Retina (tissue), 1 donor: ENCODE data around the gene PCNT.
A peak's percentile ranks its signal among the peaks of the same experiment; 100 is the strongest.
"Not testable (repeated sequence)": the region's sequence is repeated elsewhere in the genome, so short reads cannot be mapped to it uniquely, and the experiment has no call there.

Experiments used
- DNase-seq: peaks from one replicate; pipeline ENCODE4 v3.0.0-alpha.2; 2016

The PCNT gene

DNA sequence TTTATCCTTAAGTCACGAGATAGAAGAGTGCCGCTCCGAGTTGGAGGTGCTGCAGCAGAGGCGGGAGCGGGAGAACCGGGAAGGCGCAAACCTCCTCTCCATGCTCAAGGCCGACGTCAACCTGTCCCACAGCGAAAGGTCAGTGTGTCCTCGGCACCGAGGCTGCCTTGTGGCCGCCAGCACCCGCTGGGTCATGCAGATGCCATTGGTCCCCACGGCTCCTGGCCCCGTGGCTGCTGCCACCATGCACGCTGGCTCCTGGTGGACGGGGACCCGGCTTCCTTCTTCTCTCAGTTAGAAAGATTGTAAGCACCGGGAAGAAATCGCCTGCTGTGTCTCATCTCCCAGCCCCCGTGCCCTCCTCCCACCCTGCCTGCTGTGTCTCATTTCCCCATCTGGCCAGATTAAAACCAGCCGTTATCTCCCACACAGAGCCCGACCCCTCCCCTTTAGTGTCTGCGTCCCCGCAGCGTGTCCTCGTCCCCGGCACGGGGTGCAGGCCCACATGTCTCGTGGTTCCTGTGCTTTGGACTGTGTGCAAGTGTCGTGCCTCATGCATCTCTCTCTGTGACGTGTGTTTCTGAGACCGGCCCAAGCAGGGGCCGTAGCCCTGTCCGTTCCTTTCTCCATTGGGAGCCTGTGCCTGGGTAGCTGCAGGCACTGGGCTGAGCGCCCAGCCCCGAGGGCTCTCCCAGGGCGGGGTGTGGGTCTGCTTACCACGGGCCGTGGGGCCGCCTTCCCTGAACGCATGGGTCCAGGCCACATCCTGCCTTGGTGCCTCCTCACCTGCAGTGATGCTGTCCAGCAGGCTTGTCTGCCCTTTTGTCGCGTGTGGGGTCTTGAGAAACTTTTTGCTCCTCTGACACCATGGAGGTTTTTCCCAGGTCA, 62.1 kb downstream of the PCNT start:
- peak; percentile 32 for DNase-seq

DNA sequence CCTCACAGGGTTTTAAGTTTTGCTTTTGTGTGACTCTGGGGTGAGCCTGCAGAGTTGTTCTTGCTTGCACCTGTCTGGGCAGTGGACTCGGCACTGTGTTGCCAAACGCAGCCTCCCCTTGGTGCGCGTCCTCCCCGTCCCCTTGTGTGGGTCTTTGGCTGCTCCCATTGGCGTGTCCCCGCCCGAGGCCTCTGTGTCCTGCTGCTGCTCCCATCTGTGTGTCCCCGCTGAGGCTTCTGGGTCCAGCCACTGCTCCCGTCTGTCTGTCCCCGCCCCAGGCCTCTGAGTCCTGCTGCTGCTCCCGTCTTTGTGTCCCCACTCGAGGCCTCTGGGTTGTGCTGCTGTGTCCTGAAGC, 62.8 kb downstream of the PCNT start:
- no peak for DNase-seq

DNA sequence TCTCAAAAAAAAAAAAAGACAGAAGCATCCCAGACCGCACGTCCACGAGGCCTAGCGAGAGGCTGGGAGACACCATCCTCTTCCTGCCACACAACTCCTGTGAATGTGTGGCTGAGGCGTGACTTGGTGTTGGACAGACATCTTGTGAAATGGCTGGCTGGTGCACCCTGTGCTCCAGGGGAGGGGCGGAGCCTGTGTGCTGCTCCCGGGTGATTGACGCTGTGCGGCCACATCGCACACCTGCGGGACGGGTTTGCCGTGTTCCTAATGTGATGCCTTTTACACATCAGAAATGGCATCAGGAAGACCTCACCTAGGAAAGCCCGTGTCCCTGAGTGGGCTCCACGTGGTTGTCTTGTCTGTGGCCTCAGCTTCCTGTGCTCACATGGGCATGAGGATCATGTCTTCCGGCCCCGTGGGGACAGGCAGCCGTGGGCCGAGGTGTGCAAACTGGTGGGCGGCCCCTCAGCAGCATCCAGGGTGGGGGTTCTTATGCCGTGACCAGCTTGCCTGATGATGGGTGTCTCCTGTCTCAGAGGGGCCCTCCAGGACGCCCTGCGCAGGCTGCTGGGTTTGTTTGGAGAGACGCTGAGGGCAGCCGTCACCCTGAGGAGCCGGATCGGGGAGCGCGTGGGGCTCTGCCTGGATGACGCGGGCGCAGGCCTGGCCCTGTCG, 64.4 kb downstream of the PCNT start:
- DNase-seq: no peak

DNA sequence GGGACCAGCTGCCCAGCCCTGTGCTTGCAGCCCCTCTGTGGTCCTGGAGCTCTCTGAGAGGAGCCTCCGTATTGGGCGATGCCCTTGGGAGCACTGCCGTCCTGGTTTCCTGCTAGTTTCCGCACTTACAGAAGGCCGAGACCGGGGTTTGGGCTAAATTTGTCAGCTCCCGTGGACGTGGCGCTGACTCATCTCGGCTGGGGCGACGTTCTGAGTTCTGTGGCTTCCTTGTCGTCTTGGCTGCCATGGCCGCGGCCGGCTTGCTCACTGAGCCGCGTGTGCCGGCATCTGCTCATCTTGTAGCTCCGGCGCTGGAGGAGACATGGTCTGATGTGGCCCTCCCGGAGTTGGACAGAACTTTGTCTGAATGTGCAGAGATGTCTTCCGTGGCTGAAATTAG, 64.9 kb downstream of the PCNT start:
- no peak for DNase-seq

DNA sequence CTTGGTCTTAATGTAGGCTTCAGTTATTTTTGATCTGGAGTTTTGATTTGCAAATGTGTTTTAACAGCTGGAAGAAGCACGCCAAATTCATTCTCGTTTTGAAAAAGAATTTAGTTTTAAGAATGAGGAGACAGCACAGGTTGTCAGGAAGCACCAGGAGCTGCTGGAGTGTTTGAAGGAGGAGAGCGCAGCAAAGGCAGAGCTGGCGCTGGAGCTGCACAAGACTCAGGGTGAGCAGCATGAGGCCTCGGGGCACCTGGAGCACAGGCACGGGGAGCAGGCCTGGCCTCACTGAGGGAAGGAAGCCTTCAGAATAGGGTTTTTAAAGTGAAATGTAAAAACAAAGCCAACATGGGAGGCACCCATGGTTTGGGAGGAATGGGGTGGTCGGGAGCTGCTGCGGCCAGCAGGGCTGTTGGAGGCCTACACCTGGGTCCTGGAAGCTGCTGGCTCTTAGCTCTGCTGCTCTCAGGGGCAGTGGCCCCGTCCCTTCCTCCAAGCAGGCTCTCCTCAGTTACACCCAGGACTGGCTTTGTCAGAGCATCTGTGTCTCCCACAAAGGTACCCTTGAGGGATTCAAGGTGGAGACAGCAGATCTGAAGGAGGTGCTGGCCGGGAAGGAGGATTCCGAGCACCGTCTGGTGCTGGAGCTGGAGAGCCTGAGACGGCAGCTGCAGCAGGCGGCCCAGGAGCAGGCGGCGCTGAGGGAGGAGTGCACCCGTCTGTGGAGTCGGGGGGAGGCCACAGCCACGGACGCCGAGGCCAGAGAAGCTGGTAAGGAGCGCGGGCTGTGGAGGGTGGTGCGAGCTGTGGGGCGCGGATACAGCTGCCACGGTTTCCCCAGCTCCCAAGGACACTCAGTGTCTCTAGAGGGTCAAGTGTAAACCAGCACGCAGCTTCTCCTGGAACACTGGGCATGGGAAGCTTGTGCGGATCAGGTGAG, 66.9 kb downstream of the PCNT start:
- no peak for DNase-seq

DNA sequence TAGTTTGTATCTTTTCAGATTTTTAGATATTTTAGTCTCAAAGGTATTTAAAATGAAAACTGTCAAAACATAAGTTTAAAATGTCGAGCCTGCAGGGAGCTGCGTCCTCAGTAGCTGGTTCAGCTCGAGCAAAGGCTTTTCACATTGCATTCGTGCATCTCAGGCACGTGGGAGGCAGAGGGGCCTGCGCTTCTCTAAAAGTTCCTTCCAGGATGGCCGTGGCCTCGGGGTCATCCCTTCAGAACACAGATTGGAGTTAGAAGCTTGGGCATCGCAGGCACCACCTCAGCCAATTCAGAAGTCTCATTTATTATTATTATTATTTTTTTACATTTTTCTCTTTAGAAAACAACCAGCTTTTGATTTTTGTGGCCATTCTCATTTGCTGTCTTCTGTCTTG, 67.8 kb downstream of the PCNT start:
- DNase-seq: no peak

DNA sequence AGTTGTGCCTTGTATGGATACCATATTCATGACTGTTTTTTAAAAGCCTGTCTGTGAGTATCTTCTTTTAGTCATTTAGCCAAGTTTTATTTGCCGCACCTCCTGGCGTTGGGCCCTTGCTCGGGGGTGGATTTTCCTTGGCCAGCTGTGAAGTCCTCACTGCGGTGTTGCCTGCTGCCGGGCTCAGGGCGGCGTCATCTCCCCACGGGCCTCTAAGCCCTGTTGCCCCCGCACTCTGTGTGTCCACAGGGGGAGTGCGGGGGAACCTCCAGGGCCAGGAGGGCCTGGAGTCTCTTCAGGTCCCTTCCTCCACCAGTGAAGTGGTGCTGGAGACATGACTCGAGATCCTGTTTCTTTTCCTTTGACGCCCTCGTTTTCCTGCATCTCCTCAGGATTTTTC, 69.0 kb downstream of the PCNT start:
- no peak for DNase-seq

DNA sequence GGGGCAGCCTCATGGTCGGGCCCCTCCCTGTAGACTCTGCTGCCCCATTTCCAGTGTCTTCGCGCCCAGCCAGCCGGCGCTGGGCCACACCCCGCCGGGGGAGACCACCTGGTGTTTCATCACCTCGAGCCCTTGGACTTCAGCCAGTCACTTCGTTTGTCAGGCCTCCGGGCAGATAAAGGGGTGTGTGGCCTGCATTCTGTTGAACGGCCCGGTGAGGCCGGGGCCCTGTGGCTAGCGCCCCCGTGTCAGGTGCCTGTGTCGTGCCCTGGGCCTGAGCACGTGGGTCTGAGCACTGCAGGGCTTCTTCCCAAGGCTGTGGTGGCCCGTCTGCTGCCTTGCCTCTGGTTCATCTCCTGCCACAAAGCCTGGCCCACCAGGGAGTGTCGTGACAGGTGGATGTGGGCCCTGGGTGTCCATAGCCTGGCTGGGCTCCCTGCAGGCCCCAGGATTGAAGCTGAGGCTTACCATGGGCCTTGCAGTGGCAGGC, 69.5 kb downstream of the PCNT start:
- DNase-seq: peak; percentile 18

DNA sequence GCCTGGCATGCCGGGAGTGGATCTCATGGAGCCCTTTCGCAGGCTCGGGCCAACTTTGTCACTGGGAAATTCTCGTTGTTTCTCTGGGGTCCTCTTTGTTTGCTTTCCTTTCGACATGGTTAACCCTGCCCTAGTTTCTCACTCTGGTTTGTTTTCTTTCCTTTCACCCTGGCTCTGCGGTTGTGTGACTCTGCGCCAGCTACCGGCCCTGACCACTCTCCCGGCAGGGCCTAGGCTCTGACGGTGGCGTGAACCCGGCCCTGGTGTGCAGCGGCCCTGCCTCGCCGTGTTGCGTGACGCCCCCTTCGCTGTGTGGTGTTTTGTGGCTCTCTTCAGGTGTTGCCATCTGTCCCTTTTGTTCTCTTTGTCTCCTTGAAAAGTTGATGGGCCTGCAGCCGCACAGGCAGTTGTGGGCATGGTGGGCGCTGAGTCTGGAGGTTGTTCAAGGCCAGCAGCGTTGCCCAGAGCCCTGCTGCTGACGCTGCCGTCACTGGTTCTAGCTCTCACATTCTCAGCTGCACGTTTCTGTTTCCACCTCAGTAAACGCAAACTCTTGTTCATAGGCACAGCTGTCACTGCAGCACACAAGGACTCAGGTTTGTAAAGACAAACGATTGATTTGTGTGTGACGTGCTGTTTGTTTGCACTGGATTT, 70.1 kb downstream of the PCNT start:
- DNase-seq: peak; percentile 77

DNA sequence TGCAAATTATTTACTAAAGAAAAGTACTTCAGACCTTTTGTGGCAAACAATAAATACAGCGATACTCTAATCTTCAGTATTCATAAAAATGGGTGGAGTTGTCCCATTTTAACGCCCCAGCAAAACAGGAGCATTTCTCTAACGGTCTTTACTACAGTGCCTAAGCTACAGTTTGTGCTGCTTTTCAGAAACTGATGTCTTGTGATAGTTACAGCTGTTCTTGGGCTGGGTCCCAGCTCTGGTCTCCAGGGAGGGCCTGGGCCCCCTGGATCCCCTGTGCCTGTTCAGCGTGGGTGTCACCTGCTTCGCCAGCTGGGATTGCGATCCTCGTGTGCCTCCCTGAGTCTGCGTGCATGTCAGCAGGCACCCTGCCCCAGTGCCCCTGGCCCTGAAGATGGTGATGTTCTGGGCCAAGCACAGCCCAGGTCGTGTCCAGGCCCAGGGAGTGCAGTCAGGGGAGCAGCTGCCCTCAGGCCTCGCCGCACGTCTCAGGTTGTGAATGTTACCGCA, 70.7 kb downstream of the PCNT start:
- peak; percentile 59 for DNase-seq

DNA sequence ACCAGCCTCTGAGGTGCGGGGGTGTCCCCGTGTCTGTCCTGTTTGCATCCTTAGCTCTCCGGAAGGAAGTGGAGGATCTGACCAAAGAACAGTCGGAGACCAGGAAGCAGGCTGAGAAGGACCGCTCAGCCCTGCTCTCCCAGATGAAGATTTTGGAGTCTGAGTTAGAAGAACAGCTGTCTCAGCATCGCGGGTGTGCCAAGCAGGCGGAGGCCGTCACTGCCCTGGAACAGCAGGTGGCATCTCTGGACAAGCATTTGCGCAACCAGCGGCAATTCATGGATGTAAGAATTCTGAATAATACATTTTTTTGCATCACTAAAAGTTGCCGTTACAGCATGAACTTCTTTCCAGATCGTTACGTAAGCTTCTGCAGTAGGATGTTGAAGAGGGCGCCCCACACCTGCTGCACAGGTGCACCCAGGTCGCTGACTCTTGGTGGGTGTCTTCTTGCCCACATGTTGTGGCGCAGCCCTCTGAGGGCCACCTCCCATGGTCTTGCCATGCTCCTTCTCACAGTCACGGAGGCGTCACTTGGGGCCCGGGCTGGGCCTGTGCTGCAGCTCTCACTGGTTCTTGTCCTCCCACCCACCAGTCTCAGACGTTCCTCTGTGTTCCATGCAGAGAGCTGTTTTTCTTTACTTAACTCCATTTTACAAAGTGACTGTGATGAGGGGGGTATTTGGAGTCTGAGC, 73.4 kb downstream of the PCNT start:
- DNase-seq: no peak

DNA sequence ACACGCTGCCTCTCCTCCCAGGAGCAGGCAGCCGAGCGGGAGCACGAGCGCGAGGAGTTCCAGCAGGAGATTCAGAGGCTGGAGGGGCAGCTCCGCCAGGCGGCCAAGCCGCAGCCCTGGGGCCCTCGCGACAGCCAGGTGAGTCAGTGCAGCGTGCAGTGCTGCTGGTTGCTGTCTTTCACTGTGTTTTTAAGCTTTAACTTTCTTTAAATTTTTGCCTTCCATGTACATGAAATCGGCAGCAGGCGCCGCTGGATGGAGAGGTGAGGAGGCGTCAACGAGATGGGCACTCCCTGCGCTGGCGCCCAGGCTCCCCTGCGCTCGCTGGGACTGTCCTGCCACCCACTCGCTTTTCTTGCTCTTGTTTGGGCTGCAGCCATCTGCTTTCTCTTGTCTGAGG, 74.0 kb downstream of the PCNT start:
- DNase-seq: no peak

DNA sequence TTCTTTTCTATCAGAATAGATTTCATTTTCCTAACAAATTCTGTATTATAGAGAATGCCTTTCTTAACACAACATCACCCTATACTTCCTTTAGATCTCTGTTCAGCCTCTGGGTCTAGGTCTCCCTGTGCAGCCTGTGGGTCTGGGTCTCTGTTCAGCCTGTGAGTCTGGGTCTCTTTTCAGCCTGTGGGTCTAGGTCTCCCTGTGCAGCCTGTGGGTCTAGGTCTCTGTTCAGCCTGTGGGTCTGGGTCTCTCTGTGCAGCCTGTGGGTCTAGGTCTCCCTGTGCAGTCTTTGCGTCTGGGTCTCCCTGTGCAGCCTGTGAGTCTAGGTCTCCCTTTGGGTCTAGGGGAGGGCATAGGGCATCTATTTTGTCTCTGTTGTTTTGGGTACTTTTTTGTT, 75.2 kb downstream of the PCNT start:
- no peak for DNase-seq

DNA sequence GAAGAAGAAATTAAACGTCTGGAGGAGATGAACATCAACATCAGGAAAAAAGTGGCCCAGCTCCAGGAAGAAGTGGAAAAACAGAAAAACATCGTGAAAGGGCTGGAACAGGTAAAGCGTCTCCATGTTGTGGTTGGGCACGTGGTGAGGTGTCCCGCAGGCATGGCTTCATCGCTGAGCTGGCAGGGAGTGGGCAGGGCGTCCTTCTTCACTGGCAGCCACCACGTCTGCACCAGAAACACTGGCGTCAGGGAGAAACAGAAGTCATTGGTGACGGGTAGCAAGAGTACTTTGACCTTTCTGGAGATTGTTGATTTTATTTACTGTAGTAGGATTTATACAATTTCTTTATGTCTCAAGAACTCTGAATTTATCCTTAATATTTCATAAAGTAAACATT, 75.7 kb downstream of the PCNT start:
- no peak for DNase-seq

DNA sequence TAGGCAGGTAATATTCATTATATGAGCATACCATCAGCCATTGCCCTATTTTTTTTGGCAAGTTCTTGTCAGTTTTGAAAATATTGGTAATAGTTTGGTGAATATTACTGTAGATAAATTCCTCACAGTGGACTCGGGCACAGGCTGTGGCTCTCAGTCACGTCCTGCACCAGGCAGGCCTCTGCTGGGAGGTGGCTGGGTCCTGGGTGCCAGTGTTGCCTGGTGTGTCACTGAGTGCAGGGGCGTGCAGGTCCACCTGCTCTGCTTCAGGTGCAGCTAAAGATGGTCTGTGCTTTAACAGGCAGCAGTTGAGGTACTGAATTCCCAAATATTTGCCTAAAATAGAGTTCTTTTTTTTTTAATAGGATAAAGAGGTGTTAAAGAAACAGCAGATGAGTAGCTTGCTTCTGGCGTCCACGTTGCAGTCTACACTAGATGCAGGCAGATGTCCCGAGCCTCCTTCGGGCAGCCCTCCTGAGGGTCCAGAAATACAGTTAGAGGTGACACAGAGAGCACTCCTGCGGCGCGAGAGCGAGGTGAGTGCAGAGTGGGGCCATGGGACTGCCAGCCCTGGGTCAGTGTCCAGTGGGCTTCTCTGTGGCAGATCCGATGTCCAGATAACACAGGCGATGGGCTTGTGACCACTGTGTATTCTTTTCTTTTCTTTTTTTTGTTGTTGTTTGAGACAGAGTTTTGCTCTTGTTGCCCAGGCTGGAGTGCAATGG, 77.4 kb downstream of the PCNT start:
- DNase-seq: no peak

DNA sequence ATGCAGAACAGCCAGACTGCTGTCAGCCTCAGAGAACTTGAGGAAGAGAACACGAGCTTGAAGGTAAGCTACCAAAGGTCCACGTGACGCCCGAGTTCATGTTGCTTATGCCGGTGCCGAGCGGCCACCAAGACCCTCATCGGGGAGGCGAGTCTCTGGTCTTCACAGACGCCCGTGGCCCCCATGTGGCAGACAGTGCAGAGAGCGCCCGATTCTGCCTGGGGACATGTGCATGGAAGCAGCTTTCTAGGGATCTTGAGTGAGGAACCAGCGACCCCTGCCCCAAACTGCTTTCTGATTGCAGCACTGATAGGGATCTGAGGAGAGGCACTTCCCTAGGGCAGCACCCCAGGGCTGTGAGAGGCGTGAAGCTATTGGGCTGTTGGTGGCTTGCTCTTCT, 78.5 kb downstream of the PCNT start:
- DNase-seq: no peak

DNA sequence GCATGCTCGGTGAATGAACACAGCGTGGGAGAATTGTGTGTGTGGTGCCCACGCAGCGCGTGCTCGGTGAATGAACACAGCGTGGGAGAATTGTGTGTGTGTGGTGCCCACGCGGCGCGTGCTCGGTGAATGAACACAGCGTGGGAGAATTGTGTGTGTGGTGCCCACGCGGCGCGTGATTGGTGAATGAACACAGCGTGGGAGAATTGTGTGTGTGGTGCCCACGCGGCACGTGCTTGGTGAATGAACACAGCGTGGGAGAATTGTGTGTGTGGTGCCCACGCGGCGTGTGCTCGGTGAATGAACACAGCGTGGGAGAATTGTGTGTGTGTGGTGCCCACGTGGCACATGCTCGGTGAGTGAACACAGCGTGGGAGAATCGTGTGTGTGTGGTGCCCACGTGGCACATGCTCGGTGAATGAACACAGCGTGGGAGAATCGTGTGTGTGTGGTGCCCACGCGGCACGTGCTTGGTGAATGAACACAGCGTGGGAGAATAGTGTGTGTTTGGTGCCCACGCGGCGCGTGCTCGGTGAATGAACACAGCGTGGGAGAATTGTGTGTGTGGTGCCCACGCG, 79.4 kb downstream of the PCNT start:
- DNase-seq: not testable (repeated sequence)

DNA sequence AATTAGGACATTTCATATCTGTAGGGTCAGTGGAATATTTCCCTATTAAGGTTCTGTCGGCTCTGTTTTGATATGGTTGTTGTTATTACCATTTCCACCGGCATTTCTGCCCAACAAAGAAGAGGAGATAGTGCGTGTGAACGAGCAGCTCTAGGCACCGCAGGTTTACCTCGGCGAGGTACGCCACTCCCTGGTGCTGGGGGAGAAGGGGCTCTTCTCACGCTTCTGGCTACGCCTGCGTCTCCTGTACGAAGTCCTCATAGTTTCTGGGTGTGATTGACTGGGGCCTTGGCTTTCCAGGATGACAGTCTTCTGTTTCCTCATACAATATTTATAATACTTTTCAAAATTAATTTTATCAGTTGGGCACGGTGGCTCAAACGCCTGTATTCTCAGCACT, 80.3 kb downstream of the PCNT start:
- DNase-seq: no peak

DNA sequence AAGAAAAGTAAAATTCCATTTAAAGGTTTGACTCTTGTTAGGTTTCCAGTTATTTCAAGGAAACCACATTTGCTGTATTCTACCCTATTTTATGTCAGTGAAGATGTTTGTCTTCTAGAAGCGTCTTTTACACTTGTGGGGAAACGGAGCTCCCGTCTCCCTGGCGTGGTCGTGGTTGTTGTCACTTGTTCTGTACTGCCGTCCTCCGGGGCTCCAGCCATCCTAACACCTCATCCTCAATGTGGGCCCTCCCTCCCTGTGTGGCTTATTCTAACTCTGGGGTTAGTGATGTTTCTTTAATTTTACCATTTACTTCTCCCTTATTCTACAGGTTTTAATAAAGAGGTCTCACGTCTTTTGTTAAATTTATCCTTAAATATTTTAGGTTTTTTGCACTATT, 82.0 kb downstream of the PCNT start:
- DNase-seq: no peak

DNA sequence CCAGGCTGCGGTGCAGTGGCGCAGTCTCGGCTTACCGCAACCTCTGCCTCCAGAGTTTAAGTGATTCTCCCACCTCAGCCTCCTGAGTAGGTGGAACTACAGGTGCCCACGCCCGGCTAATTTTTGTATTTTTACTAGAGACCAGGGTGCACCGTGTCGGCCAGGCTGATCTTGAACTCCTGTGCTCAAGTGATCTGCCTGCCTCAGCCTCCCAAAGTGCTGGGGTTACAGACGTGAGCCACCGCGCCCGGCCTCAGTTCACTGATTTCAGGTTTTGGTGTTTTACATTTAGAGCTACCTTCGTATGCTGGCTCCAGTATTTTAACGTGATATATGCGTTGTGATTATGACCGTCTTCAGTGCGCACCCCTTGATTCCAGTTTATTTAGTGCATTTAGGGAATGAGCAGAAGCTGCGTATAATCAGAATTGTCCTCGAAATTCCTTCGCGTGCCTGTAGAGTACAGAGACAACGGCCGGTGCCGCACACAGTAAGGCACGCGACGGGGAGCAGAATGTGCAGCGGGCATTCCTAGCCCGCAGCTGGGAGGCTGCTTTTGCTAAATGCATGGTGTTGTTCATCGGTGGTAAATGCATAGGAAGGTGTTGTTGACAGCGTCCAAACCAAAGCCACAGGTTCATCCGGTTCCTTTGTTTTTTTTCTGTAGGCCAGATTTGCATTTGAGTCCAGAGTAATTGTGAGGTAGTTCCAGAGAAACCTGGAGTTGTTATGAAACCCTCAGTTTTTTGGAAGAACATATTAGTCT, 85.9 kb downstream of the PCNT start:
- no peak for DNase-seq
